Stimulated activated CD4-positive, alpha-beta T cell treated with anti-CD3 and anti-CD28 coated beads, TNF-alpha, amount 100 ng/mL, for 48 hours (primary cell): ENCODE data around the gene SLC25A33.
A peak's percentile ranks its signal among the peaks of the same experiment; 100 is the strongest.
"Not testable (repeated sequence)": the region's sequence is repeated elsewhere in the genome, so short reads cannot be mapped to it uniquely, and the experiment has no call there.

Experiments used
- DNase-seq, 3 donors: peaks; one replicate each; pipeline ENCODE4 v3.0.0-alpha.2; 2020; ENCODE audit warnings: low read depth in 3 of 3

The SLC25A33 gene

GRCh38 chr1:9621032-9621431 is 81.8 kb downstream of the SLC25A33 start:
- no peak for DNase-seq

GRCh38 chr1:9624081-9624480 is 84.8 kb downstream of the SLC25A33 start:
- no peak for DNase-seq

- DNase-seq, result not testable (repeated sequence)
These were observed 85.8 kb downstream of the SLC25A33 start for GRCh38 chr1:9625030-9625429.

GRCh38 chr1:9626201-9626608 is 86.9 kb downstream of the SLC25A33 start:
- no peak for DNase-seq

- peak; percentile 41 to 66 (median 60) for DNase-seq
These were observed 89.5 kb downstream of the SLC25A33 start for GRCh38 chr1:9628541-9629444.

- DNase-seq, result peak; percentile 45 to 71 (median 71)
These were observed 90.4 kb downstream of the SLC25A33 start for GRCh38 chr1:9629445-9630201.

- no peak for DNase-seq
These were observed 91.3 kb downstream of the SLC25A33 start for GRCh38 chr1:9630331-9631111.

- DNase-seq, result no peak
These were observed 92.3 kb downstream of the SLC25A33 start for GRCh38 chr1:9631613-9632012.

- DNase-seq, result no peak
These were observed 94.2 kb downstream of the SLC25A33 start for GRCh38 chr1:9633493-9633892.

- no peak for DNase-seq
These were observed 95.3 kb downstream of the SLC25A33 start for GRCh38 chr1:9634582-9634981.
